ENCODE data around the gene ZCCHC8. TPM values are rescaled to one million over a fixed set of nuclear protein-coding genes. Genes with fewer than 3 reads are reported as not detected.
A peak's percentile ranks its signal among the peaks of the same experiment; 100 is the strongest.
"Not testable (repeated sequence)": the region's sequence is repeated elsewhere in the genome, so short reads cannot be mapped to it uniquely, and the experiment has no call there.

Gene ZCCHC8
- total RNA-seq, 1 experiment from 2014 or later: 30.5 TPM

- TF ChIP-seq, protein P1, sequence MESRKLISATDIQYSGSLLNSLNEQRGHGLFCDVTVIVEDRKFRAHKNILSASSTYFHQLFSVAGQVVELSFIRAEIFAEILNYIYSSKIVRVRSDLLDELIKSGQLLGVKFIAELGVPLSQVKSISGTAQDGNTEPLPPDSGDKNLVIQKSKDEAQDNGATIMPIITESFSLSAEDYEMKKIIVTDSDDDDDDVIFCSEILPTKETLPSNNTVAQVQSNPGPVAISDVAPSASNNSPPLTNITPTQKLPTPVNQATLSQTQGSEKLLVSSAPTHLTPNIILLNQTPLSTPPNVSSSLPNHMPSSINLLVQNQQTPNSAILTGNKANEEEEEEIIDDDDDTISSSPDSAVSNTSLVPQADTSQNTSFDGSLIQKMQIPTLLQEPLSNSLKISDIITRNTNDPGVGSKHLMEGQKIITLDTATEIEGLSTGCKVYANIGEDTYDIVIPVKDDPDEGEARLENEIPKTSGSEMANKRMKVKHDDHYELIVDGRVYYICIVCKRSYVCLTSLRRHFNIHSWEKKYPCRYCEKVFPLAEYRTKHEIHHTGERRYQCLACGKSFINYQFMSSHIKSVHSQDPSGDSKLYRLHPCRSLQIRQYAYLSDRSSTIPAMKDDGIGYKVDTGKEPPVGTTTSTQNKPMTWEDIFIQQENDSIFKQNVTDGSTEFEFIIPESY (IDR thresholded peaks at IDR 0.05; ENCODE audit: extremely low read depth, insufficient replicate concordance, low read length): no peak
Observed at GRCh38 chr12:122467983-122468382, 32.7 kb downstream of the ZCCHC8 start (continued).

DNA sequence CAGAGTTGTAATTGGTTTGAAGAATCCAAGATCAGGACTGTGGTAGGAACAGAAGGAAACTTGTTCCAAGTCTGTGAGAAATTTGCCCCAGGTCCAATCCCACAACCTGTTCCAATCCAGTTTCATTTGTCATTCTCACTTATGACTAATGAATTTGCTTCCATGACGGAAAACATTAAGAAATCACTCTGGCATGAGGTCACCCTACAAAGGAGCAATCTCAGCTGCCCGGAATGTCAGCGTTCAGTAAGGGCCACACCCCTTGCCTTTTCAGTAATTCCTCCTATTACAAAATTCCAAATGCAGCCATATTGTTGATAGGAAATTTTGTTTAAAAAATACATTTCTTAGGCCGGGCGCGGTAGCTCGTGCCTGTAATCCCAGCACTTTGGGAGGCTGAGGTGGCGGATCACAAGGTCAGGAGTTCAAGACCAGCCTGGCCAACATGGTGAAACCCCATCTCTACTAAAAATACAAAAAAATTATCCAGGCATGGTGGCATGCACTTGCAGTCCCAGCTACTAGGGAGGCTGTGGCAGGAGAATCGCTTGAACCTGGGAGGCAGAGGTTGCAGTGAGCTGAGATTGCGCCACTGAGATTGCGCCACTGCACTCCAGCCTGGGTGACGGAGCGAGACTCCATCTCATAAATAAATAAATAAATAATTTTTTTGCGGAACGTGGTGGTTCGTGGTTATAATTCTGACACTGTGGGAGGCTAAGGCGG, 36.3 kb downstream of the ZCCHC8 start:
- peak overlapping the region; percentile 32 for H3K9ac ChIP-seq (ENCODE audit: low read length)
- peak overlapping the region in 1 of 2 experiments; percentile 3; a peak in 1 of 4 replicates for H3K4me3 ChIP-seq (replicated peaks in 1 of 2; ENCODE audit: low read depth in 1 of 2, low read length in 2 of 2)

More for the DNA sequence above, 36.3 kb downstream of the ZCCHC8 start:
- intact Hi-C loops (cut with micrococcal nuclease); H3K79me2 ChIP-seq (ENCODE audit: insufficient read depth, low read length); H3K9me3 ChIP-seq (ENCODE audit: control insufficient read depth in 1 of 2, insufficient read depth in 1 of 2, low read depth in 1 of 2, low read length in 2 of 2); H3K9me2 ChIP-seq (ENCODE audit: insufficient read depth); BruUV-seq (replicated peaks); RAD21 ChIA-PET (ENCODE audit: low non-redundant PET in 1 of 2, low total read pairs in 2 of 2, uncharacterized antibody in 2 of 2, unreplicated experiment in 2 of 2); H4K20me1 ChIP-seq (ENCODE audit: insufficient read depth); H3K27me3 ChIP-seq (ENCODE audit: insufficient read depth, low read length); POLR2A ChIA-PET; H3K36me3 ChIP-seq (ENCODE audit: control insufficient read depth in 1 of 2, insufficient read depth in 2 of 2, low read length in 2 of 2); H3K27ac ChIP-seq (ENCODE audit: low read depth, low read length): not testable (repeated sequence)
- Histone ChIP-seq H2AFZ (ENCODE audit: low read depth, low read length, poor library complexity, severe bottlenecking) (peak overlapping the region; percentile 55), H3K4me1 (ENCODE audit: control insufficient read depth in 1 of 2, insufficient read depth in 2 of 2, low read length in 2 of 2) (peaks cover 8 to 27% of the 10 kb centered on the region in 2 experiments), H3K4me2 (ENCODE audit: low read length) (peak overlapping the region; percentile 50)
- peak; percentile 86 for DNase-seq (ENCODE audit: low read depth, low spot score)
- CTCF ChIA-PET: interaction anchor here (2.1 to 3.0 kb wide), 2 partner anchors 62 to 65 kb away, joined by 5 to 12 read pairs; no protein-coding TSS in a partner anchor
- peak; percentile 76 for ATAC-seq
- TF ChIP-seq SP1 (IDR thresholded peaks at IDR 0.05; ENCODE audit: low read depth): peak; percentile 76
- peak; percentile 78 for TF ChIP-seq CBX3 (IDR thresholded peaks at IDR 0.05; ENCODE audit: low read depth)
- TF ChIP-seq SIN3A (IDR thresholded peaks at IDR 0.05; ENCODE audit: low read depth): peak; percentile 72
- TF ChIP-seq FOSL1 (IDR thresholded peaks at IDR 0.05; ENCODE audit: low read depth): peak; percentile 71
- TF ChIP-seq MAX (IDR thresholded peaks at IDR 0.05): peak; percentile 59; the same call in 1 of the 2 replicates
- peak; percentile 25; the same call in 1 of the 2 replicates for TF ChIP-seq POLR2AphosphoS5 (IDR thresholded peaks at IDR 0.05; ENCODE audit: low read depth, low read length)
- TF ChIP-seq, protein P2, sequence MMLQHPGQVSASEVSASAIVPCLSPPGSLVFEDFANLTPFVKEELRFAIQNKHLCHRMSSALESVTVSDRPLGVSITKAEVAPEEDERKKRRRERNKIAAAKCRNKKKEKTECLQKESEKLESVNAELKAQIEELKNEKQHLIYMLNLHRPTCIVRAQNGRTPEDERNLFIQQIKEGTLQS (IDR thresholded peaks at IDR 0.05): peak; percentile 78
- peak; percentile 74 for TF ChIP-seq JUND (IDR thresholded peaks at IDR 0.05)
- TF ChIP-seq SRF (IDR thresholded peaks at IDR 0.05; ENCODE audit: low read depth): peak; percentile 88
- TF ChIP-seq CEBPB (IDR thresholded peaks at IDR 0.05; ENCODE audit: low read depth): peak; percentile 92
- peak; percentile 39 for TF ChIP-seq YY1 (IDR thresholded peaks at IDR 0.05; ENCODE audit: extremely low read depth, insufficient replicate concordance, low read depth, low read length)

Measured in HCT116 (cell line).